Thoracic aorta (tissue), 2 donors: ENCODE results near the gene SLC26A5. TPM values are rescaled to one million over a fixed set of nuclear protein-coding genes. Genes with fewer than 3 reads are reported as not detected.

ENCODE experiments used
- ATAC-seq: fragments of 150-250 bp; one replicate; pipeline ENCODE4 v1.8.0; 2017; ENCODE audit warnings: low read depth; ENCODE audit not compliant: insufficient number of reproducible peaks, low FRiP score
- DNase-seq: peaks from one replicate; pipeline ENCODE4 v3.0.0-alpha.2; 2020; ENCODE audit warnings: low spot score
- H3K27ac ChIP-seq, 2 donors: fragments of 200-600 bp; sonication (generic); 1 replicate in 1 of 2; 2 replicates in 1 of 2; pipeline ENCODE4 v1.5.1; 2016; ENCODE audit warnings: mild to moderate bottlenecking in 2 of 2, moderate library complexity in 2 of 2
- H3K27me3 ChIP-seq: fragments of 200-600 bp; sonication (generic); replicated peaks from 2 replicates; pipeline ENCODE4 v1.6.0; 2016; ENCODE audit warnings: mild to moderate bottlenecking; ENCODE audit not compliant: insufficient read depth
- H3K36me3 ChIP-seq: fragments of 200-600 bp; sonication (generic); one replicate; pipeline ENCODE4 v1.5.1; 2016
- H3K4me1 ChIP-seq, 2 donors: fragments of 200-600 bp; sonication (generic); 1 replicate in 1 of 2; 2 replicates in 1 of 2; pipeline versions ENCODE4 v1.5.1 to v1.6.0; 2016; ENCODE audit warnings: low read depth in 2 of 2, mild to moderate bottlenecking in 1 of 2; ENCODE audit not compliant: control insufficient read depth in 1 of 2
- H3K4me3 ChIP-seq: fragments of 200-600 bp; sonication (generic); 2 replicates; pipeline ENCODE4 v1.5.1; 2016; ENCODE audit warnings: mild to moderate bottlenecking
- H3K9me3 ChIP-seq: fragments of 200-600 bp; sonication (generic); 2 replicates; pipeline ENCODE4 v1.5.1; 2016
- CTCF ChIP-seq: fragments of 200-600 bp; sonication (generic); IDR thresholded peaks from one replicate; pipeline ENCODE4 v1.5.1; 2019; ENCODE audit warnings: antibody characterized with exemption
- total RNA-seq, 2 donors: library from RNA; depleted of rRNA; stranded (reverse); fragments of >200 nt; gene quantifications; one replicate each; pipeline versions ENCODE4 v1.1.0 to v1.2.3, GENCODE V29; 2016

Gene SLC26A5
- total RNA-seq, 2 donors from 2014 or later: not detected

- TF ChIP-seq CTCF: no peak
- no peak for DNase-seq
- no peaks in the 10 kb centered on the region for H3K27me3 ChIP-seq
- H3K4me3 ChIP-seq: no peak overlapping the region
- ATAC-seq: no peak
- H3K4me1 ChIP-seq: no peaks in the 10 kb centered on the region
- H3K27ac ChIP-seq: no peak overlapping the region
- H3K36me3 ChIP-seq: no peaks in the 10 kb centered on the region
- H3K9me3 ChIP-seq: no peaks in the 10 kb centered on the region
Measured at GRCh38 chr7:103391150-103391549, 54.9 kb downstream of the SLC26A5 start.

- H3K36me3 ChIP-seq: no peaks in the 10 kb centered on the region
- H3K4me1 ChIP-seq: no peaks in the 10 kb centered on the region
- DNase-seq: no peak
- H3K27ac ChIP-seq: no peak overlapping the region
- no peak overlapping the region for H3K4me3 ChIP-seq
- ATAC-seq: no peak
- H3K9me3 ChIP-seq: no peaks in the 10 kb centered on the region
- H3K27me3 ChIP-seq: no peaks in the 10 kb centered on the region
- TF ChIP-seq CTCF: no peak
Measured at GRCh38 chr7:103389263-103389662, 56.7 kb downstream of the SLC26A5 start.

GRCh38 chr7:103388469-103389140 is 57.4 kb downstream of the SLC26A5 start:
- Histone ChIP-seq H3K27ac (no peak overlapping the region), H3K4me1 (no peaks in the 10 kb centered on the region), H3K9me3 (no peaks in the 10 kb centered on the region), H3K4me3 (no peak overlapping the region), H3K36me3 (no peaks in the 10 kb centered on the region), H3K27me3 (no peaks in the 10 kb centered on the region)
- TF ChIP-seq CTCF: no peak
- DNase-seq (no peak), ATAC-seq (no peak)

- Histone ChIP-seq H3K4me3 (no peak overlapping the region), H3K36me3 (no peaks in the 10 kb centered on the region), H3K27ac (no peak overlapping the region), H3K27me3 (no peaks in the 10 kb centered on the region), H3K9me3 (no peaks in the 10 kb centered on the region), H3K4me1 (no peaks in the 10 kb centered on the region)
- ATAC-seq: no peak
- no peak for DNase-seq
- no peak for TF ChIP-seq CTCF
Measured at GRCh38 chr7:103387242-103387641, 58.8 kb downstream of the SLC26A5 start.

GRCh38 chr7:103382032-103382402 is 64.0 kb downstream of the SLC26A5 start:
- ATAC-seq: no peak
- no peak overlapping the region for H3K4me3 ChIP-seq
- H3K27me3 ChIP-seq: no peaks in the 10 kb centered on the region
- no peak for DNase-seq
- no peaks in the 10 kb centered on the region for H3K36me3 ChIP-seq
- no peak overlapping the region for H3K27ac ChIP-seq
- H3K4me1 ChIP-seq: no peaks in the 10 kb centered on the region
- TF ChIP-seq CTCF: no peak
- no peaks in the 10 kb centered on the region for H3K9me3 ChIP-seq
